Urinary bladder (tissue), 4 donors: ENCODE data around the gene TRMO. TPM values are rescaled to one million over a fixed set of nuclear protein-coding genes. Genes with fewer than 3 reads are reported as not detected.

Source experiments
- DNase-seq: peaks from one replicate; pipeline ENCODE4 v3.0.0-alpha.2; 2015; ENCODE audit errors: extremely low spot score
- H3K27ac ChIP-seq: one replicate; pipeline ENCODE4 v1.5.1; 2013; ENCODE audit warnings: low read depth, mild to moderate bottlenecking, moderate library complexity
- H3K36me3 ChIP-seq: one replicate; pipeline ENCODE4 v1.6.1; 2013; ENCODE audit warnings: mild to moderate bottlenecking, moderate library complexity; ENCODE audit not compliant: insufficient read depth
- H3K4me1 ChIP-seq: one replicate; pipeline ENCODE4 v1.6.1; 2013; ENCODE audit warnings: mild to moderate bottlenecking, moderate library complexity; ENCODE audit not compliant: insufficient read depth
- H3K4me3 ChIP-seq: one replicate; pipeline ENCODE4 v1.5.1; 2013; ENCODE audit warnings: low read depth, low read length
- WGBS: extraction: QIAGEN DNeasy Blood & Tissue Kit; methylation state at CpG from one replicate; pipeline ENCODE4 v1.1.7; 2013; 5-methylcytosine and 5-hydroxymethylcytosine counted together
- polyA plus RNA-seq: library from polyadenylated mRNA; stranded (reverse); fragments of 200-250 nt; gene quantifications from one replicate; pipeline ENCODE4 v1.2.3, GENCODE V29; 2013
- total RNA-seq: library from RNA; depleted of rRNA; stranded (reverse); fragments of >200 nt; gene quantifications from one replicate; pipeline ENCODE4 v1.2.3, GENCODE V29; 2014
- donor health status: healthy with polysubstance abuse.
- donor health status: healthy.

The TRMO gene
- total and polyA plus RNA-seq, 2 donors, result 9.9 to 17.2 TPM

DNA sequence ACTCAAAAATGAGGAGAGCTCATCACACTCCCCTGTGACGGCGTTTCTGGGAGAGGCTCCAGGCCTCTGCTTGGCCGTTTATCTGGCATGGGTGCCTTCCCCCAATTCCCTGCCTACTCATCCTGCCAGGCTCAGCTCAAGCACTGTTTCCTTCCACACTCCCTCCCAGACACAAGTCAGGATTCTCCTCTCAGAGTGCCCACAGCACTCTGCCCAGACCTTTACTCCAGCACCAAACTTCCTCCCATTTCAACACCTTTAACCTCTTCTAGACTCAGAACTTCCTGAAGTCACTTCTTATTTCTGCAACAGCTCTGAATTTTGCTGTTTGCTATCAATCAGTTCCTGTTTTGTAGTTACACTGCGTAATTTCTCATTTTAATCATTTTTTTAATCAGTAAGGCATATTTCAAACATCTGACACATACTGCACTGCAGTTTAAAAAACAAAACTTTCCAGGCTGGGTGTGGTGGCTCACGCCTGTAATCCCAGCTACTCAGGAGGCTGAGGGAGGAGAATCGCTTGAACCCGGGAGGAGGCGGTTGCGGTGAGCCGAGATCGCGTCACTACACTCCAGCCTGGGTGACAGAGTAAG lies 16.0 kb downstream of the TRMO start:
- Histone ChIP-seq H3K36me3 (no peaks in the 10 kb centered on the region), H3K4me1 (peaks cover 2% of the 10 kb centered on the region), H3K4me3 (no peak overlapping the region), H3K27ac (peak overlapping the region; percentile 28)
- 83% methylated on average over 12 of the region's 12 CpGs for WGBS
- no peak for DNase-seq

GRCh38 chr9:97905228-97905627 lies 17.1 kb downstream of the TRMO start:
- H3K27ac ChIP-seq, result no peak overlapping the region
- H3K36me3 ChIP-seq, result no peaks in the 10 kb centered on the region
- WGBS, result 93% methylated on average over 2 of the region's 2 CpGs
- no peak overlapping the region for H3K4me3 ChIP-seq
- H3K4me1 ChIP-seq, result peaks cover 2% of the 10 kb centered on the region
- no peak for DNase-seq

DNA sequence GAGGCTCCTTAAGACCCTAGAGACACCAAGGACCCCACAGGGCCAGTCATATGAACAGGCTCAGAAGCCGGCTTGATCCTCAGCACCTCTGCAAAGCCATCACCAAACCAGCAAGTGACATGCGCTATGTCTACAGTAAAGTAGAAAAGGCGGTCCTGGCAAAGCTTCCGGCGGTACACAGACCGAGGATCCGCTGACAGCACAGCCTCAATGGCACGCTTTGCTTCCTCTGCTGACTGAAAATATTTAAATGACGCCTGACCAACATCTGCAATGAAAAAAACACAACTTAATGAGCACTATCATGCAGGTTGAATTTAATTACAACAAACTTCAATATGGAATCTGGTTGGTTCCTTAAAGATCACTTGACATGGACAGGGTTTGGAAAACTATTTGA lies 17.6 kb downstream of the TRMO start:
- Histone ChIP-seq H3K36me3 (no peaks in the 10 kb centered on the region), H3K4me1 (peaks cover 2% of the 10 kb centered on the region), H3K4me3 (no peak overlapping the region), H3K27ac (no peak overlapping the region)
- no peak for DNase-seq
- 93% methylated on average over 9 of the region's 9 CpGs for WGBS

- 70% methylated on average over 1 of the region's 1 CpG for WGBS
- Histone ChIP-seq H3K27ac (no peak overlapping the region), H3K4me3 (no peak overlapping the region), H3K36me3 (no peaks in the 10 kb centered on the region), H3K4me1 (peaks cover 2% of the 10 kb centered on the region)
- no peak for DNase-seq
Measured at GRCh38 chr9:97903177-97903576, 19.1 kb downstream of the TRMO start.

DNA sequence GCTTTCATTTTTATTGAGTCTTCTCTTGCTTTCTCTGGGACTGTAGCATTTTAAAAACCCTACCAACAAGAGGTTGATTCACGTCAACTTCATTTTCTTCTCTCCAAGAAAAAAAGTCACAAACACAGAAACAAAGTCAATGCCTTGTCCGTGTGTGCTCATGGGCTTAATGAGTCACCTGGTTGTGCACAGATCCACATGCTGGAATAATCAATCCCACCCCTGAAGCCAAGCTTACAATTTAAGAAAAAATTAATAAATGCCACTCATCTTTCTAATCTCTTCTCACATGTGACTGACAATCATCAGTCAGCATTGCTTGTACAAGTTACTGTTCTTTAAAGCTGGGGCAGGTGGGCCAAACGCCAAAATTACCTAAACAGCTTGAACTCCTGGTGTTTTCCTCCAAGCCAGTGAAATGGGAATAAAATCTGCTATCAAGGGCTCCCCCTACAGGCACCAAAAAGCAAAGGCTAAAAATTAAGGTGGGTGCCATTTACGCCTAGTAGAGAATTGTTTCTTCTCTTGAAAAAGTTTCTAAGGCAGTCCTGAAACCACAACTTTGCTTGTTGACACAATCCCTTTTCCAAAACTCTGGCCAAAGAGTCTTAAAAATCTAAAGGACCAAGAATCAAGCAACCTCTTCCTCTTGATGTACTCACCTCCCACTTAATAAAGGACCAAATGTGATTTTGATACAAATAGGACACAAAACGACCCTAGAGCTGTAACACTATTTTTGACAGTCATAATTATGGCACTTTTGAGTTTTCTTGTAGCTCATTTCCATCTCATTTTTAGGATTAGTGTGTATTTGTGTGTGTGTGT lies 21.3 kb downstream of the TRMO start:
- no peaks in the 10 kb centered on the region for H3K4me1 ChIP-seq
- H3K27ac ChIP-seq, result no peak overlapping the region
- H3K36me3 ChIP-seq, result no peaks in the 10 kb centered on the region
- no peak for DNase-seq
- no peak overlapping the region for H3K4me3 ChIP-seq
- 44% methylated on average over 5 of the region's 5 CpGs for WGBS

GRCh38 chr9:97900103-97900737 lies 22.1 kb downstream of the TRMO start:
- no peak overlapping the region for H3K27ac ChIP-seq
- H3K4me3 ChIP-seq, result no peak overlapping the region
- DNase-seq, result no peak
- no peaks in the 10 kb centered on the region for H3K4me1 ChIP-seq
- no peaks in the 10 kb centered on the region for H3K36me3 ChIP-seq
- 70% methylated on average over 9 of the region's 9 CpGs for WGBS

GRCh38 chr9:97895695-97896332 lies 26.5 kb downstream of the TRMO start:
- DNase-seq, result no peak
- Histone ChIP-seq H3K4me3 (no peak overlapping the region), H3K4me1 (no peaks in the 10 kb centered on the region), H3K36me3 (no peaks in the 10 kb centered on the region), H3K27ac (no peak overlapping the region)
- 71% methylated on average over 6 of the region's 6 CpGs for WGBS

DNA sequence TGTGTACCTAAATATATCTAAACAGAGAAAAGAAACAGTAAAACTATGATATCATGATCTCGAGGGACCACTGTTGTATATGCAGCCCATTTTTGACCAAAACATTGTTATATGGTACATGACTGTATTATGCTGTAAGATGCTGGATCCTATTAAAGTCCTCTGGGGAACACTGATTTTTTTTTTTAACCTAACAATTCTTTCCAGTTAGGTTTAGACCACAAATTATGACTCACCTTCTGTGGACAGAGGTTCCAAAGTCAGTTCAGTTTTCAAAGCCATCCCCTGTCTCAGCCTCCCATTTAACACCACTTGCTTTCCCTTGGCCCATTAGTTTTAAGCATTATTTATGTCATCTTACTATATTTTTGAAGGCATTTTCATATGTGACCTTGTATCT lies 27.1 kb downstream of the TRMO start:
- Histone ChIP-seq H3K36me3 (no peaks in the 10 kb centered on the region), H3K27ac (no peak overlapping the region), H3K4me1 (no peaks in the 10 kb centered on the region), H3K4me3 (no peak overlapping the region)
- 91% methylated on average over 1 of the region's 1 CpG for WGBS
- DNase-seq, result no peak

DNA sequence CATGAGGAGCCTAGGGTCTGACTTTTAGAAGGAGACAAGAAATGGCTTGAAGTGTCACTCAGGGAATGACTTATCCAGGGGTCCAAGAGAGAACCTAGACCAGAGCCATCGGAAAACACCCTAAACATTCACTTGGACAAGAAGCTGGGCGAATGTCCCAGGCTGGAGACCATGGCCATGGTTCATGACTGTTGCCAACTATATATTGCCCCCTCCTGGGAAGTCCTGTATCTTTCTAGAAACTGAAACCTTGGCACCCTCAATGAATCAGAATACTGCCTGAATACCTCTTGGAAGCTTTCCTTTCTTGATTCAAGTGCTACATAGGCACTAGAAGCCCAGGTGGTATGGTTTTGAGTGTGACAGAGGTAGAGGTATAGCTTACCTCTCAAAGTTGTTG lies 29.9 kb downstream of the TRMO start:
- Histone ChIP-seq H3K4me3 (no peak overlapping the region), H3K27ac (no peak overlapping the region), H3K4me1 (no peaks in the 10 kb centered on the region), H3K36me3 (no peaks in the 10 kb centered on the region)
- WGBS, result 92% methylated on average over 2 of the region's 2 CpGs
- DNase-seq, result no peak

DNA sequence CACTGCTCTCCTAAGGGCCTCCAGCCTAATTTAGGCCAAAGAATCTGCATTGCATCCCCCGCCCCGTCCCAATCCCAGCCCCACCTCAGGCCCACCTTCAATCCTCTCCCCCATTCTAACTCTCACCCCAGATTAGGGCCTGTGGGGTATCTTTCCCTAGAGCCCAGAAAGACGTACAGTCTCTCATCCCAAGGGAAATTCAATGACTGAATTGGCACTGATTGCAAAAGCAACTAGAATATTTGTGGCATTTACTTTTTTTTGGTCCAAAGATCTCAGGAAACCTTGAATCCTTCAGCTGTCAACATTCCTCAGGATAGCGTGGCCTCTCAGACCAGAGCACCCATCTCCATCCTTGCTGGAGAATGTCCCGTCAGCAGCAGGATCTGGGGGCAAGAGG lies 30.6 kb downstream of the TRMO start:
- Histone ChIP-seq H3K36me3 (no peaks in the 10 kb centered on the region), H3K4me1 (no peaks in the 10 kb centered on the region), H3K27ac (no peak overlapping the region), H3K4me3 (no peak overlapping the region)
- 83% methylated on average over 5 of the region's 5 CpGs for WGBS
- no peak for DNase-seq

GRCh38 chr9:97889941-97890887 lies 32.1 kb downstream of the TRMO start:
- Histone ChIP-seq H3K27ac (no peak overlapping the region), H3K36me3 (no peaks in the 10 kb centered on the region), H3K4me1 (no peaks in the 10 kb centered on the region), H3K4me3 (no peak overlapping the region)
- 39% methylated on average over 9 of the region's 9 CpGs for WGBS
- DNase-seq, result no peak

- DNase-seq, result no peak
- 76% methylated on average over 4 of the region's 4 CpGs for WGBS
- H3K36me3 ChIP-seq, result no peaks in the 10 kb centered on the region
- no peak overlapping the region for H3K27ac ChIP-seq
- no peak overlapping the region for H3K4me3 ChIP-seq
- no peaks in the 10 kb centered on the region for H3K4me1 ChIP-seq
Measured at GRCh38 chr9:97880336-97880735, 42.0 kb downstream of the TRMO start.

DNA sequence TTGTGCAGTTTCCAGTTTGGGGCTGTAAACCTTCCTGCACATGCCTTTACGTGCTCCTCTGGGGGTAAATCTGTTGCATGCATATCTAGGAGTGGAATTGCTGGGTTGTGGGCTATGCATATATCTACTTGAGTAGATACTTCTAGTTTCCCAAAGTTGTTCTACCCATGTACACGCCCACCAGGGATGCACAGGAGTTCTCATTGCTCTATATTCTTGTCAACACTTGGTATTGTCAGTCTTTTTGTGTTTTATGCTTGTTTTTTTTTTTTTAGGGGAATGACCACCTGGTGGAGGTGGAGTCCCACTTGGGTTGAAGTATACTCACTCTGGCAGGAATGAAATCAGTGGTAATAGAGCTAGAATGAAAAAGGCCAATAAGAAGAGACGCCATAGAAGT lies 46.2 kb downstream of the TRMO start:
- Histone ChIP-seq H3K4me1 (no peaks in the 10 kb centered on the region), H3K4me3 (no peak overlapping the region), H3K27ac (no peak overlapping the region), H3K36me3 (no peaks in the 10 kb centered on the region)
- WGBS, result 89% methylated on average over 3 of the region's 3 CpGs
- no peak for DNase-seq
